OCI-LY1 (cell line): ENCODE data around the gene TMEM131.

Source experiments
- H2AFZ ChIP-seq: fragments of 200-600 bp; sonication (generic), shearing (Covaris generic); 2 replicates; pipeline ENCODE4 v1.6.0; 2014; ENCODE audit warnings: antibody characterized with exemption, mild to moderate bottlenecking, low read length
- H3F3A ChIP-seq: fragments of 200-600 bp; sonication (generic), shearing (Covaris generic); 2 replicates; pipeline ENCODE4 v1.6.0; 2014; ENCODE audit warnings: mild to moderate bottlenecking, antibody characterized with exemption, low read length, moderate library complexity; ENCODE audit not compliant: insufficient read depth
- H3K27ac ChIP-seq: fragments of 200-600 bp; sonication (generic); 2 replicates; pipeline ENCODE4 v1.5.1; 2014; ENCODE audit warnings: low read length, mixed run types, mild to moderate bottlenecking, low read depth; ENCODE audit not compliant: poor library complexity, severe bottlenecking
- H3K27me3 ChIP-seq: fragments of 200-600 bp; sonication (generic); 2 replicates; pipeline ENCODE4 v1.6.0; 2014; ENCODE audit warnings: antibody characterized with exemption, mild to moderate bottlenecking, low read length, moderate library complexity; ENCODE audit not compliant: insufficient read depth
- H3K36me3 ChIP-seq: fragments of 200-600 bp; sonication (generic); 2 replicates; pipeline ENCODE4 v1.6.1; 2014; ENCODE audit warnings: mild to moderate bottlenecking, antibody characterized with exemption, low read length, moderate library complexity, mixed read lengths; ENCODE audit not compliant: insufficient read depth
- H3K4me1 ChIP-seq: fragments of 200-600 bp; sonication (generic); 2 replicates; pipeline ENCODE4 v1.5.1; 2014; ENCODE audit warnings: mild to moderate bottlenecking, low read length, moderate library complexity; ENCODE audit not compliant: insufficient read depth, severe bottlenecking
- H3K4me2 ChIP-seq: fragments of 200-600 bp; sonication (generic), shearing (Covaris generic); 2 replicates; pipeline ENCODE4 v1.6.1; 2014; ENCODE audit warnings: low read length
- H3K4me3 ChIP-seq: fragments of 200-600 bp; sonication (generic); 2 replicates; pipeline ENCODE4 v1.5.1; 2014; ENCODE audit warnings: low read length, low read depth, mild to moderate bottlenecking, mixed read lengths; ENCODE audit not compliant: poor library complexity, severe bottlenecking
- H3K79me2 ChIP-seq: fragments of 200-600 bp; shearing (Covaris generic); 2 replicates; pipeline ENCODE4 v1.6.1; 2016; ENCODE audit warnings: mixed run types, low read length, mixed read lengths; ENCODE audit not compliant: insufficient read depth
- H3K9ac ChIP-seq: fragments of 200-600 bp; sonication (generic), shearing (Covaris generic); 2 replicates; pipeline ENCODE4 v1.6.1; 2014; ENCODE audit warnings: mild to moderate bottlenecking, low read length, mixed read lengths
- H3K9me2 ChIP-seq: fragments of 200-600 bp; sonication (generic), shearing (Covaris generic); 2 replicates; pipeline ENCODE4 v1.6.1; 2014; ENCODE audit warnings: low read depth, mild to moderate bottlenecking, low read length, mixed read lengths
- H3K9me3 ChIP-seq: fragments of 200-600 bp; shearing (Covaris generic); 2 replicates; pipeline ENCODE4 v1.6.1; 2014; ENCODE audit warnings: low read length, mixed read lengths
- H4K20me1 ChIP-seq: fragments of 200-600 bp; sonication (generic), shearing (Covaris generic); 2 replicates; pipeline ENCODE4 v1.6.0; 2016; ENCODE audit warnings: mild to moderate bottlenecking, low read length; ENCODE audit not compliant: insufficient read depth
- EZH2 ChIP-seq: fragments of 200-600 bp; sonication (generic), shearing (Covaris generic); IDR thresholded peaks from 2 replicates; pipeline ENCODE4 v1.8.0; 2017; ENCODE audit warnings: borderline replicate concordance, mixed run types, mild to moderate bottlenecking, antibody characterized with exemption, low read length, moderate library complexity, mixed read lengths
- TF ChIP-seq, protein P1 (sequence below): fragments of 200-600 bp; sonication (generic), shearing (Covaris generic); IDR thresholded peaks from 2 replicates; pipeline ENCODE4 v1.5.1; 2017; ENCODE audit warnings: mild to moderate bottlenecking, antibody characterized with exemption, low read length, moderate library complexity, mixed read lengths

TMEM131 gene

DNA sequence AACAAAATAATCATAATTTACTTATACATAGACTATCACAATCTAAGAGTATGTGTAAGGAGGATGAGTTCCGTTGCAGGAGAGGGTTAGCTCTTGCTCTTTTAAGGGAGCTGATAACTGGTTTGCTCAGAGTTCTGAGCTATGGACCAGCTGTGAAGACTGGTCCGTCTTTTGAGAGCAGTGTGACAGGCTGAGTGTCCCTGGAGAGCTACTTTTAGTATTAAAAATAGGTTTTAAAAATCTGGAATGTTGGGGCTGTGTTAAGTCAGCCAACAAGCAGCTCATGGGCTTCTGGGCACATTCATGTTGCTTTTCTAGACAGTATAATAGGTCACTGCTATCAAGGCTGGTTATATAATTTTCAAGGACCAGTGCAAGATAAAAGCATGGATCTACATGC, 41.5 kb upstream of the TMEM131 start:
- Histone ChIP-seq H3K27ac (no peak overlapping the region), H3K4me1 (peaks cover 18% of the 10 kb centered on the region), H3K9me3 (no peaks in the 10 kb centered on the region), H3K9me2 (no peaks in the 10 kb centered on the region), H2AFZ (no peak overlapping the region), H3K9ac (no peak overlapping the region), H4K20me1 (no peaks in the 10 kb centered on the region), H3K36me3 (no peaks in the 10 kb centered on the region), H3K27me3 (no peaks in the 10 kb centered on the region), H3K79me2 (no peaks in the 10 kb centered on the region), H3K4me2 (no peak overlapping the region), H3K4me3 (no peak overlapping the region), H3F3A (no peaks in the 10 kb centered on the region)
- no peak for TF ChIP-seq EZH2
- TF ChIP-seq, protein P1, sequence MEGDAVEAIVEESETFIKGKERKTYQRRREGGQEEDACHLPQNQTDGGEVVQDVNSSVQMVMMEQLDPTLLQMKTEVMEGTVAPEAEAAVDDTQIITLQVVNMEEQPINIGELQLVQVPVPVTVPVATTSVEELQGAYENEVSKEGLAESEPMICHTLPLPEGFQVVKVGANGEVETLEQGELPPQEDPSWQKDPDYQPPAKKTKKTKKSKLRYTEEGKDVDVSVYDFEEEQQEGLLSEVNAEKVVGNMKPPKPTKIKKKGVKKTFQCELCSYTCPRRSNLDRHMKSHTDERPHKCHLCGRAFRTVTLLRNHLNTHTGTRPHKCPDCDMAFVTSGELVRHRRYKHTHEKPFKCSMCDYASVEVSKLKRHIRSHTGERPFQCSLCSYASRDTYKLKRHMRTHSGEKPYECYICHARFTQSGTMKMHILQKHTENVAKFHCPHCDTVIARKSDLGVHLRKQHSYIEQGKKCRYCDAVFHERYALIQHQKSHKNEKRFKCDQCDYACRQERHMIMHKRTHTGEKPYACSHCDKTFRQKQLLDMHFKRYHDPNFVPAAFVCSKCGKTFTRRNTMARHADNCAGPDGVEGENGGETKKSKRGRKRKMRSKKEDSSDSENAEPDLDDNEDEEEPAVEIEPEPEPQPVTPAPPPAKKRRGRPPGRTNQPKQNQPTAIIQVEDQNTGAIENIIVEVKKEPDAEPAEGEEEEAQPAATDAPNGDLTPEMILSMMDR, result no peak

DNA sequence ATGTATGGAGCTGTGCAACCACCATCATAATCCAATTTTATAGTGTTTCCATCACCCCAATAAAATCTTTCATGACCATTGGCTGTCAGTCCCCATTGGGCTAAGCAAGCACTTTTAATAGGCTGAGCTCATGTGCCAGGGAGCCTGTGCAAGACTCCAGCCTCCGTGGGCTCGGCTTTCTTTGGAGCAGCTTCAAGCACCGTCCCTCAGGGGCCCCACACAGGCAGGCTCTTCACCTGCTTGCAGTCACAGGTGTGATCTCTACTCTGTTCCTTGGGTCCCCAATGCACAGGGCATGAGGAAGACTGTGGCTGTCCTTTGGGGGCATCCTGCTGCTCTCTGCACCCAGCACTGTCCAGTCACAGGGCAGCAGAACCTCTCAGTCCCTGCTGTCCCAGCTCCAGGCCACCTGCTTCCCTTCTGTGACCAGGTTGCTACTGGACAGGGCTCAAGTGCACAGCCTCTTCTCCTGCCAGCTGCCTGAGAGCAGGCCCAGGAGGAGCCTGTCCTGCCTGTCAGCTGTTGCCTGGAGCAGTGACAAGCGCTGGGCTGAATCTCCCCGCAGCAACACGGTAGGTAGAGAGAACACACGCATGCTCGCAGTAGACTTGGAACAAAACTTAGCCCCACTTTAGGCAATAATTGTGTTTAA, 40.7 kb upstream of the TMEM131 start:
- H4K20me1 ChIP-seq, result no peaks in the 10 kb centered on the region
- H3K79me2 ChIP-seq, result no peaks in the 10 kb centered on the region
- H3K9me2 ChIP-seq, result no peaks in the 10 kb centered on the region
- no peaks in the 10 kb centered on the region for H3K27me3 ChIP-seq
- no peak overlapping the region for H3K4me3 ChIP-seq
- H3K4me2 ChIP-seq, result no peak overlapping the region
- H3K36me3 ChIP-seq, result no peaks in the 10 kb centered on the region
- no peaks in the 10 kb centered on the region for H3F3A ChIP-seq
- H3K9me3 ChIP-seq, result no peaks in the 10 kb centered on the region
- H3K27ac ChIP-seq, result no peak overlapping the region
- H3K9ac ChIP-seq, result no peak overlapping the region
- peaks cover 18% of the 10 kb centered on the region for H3K4me1 ChIP-seq
- TF ChIP-seq, protein P1, result no peak
- no peak for TF ChIP-seq EZH2
- no peak overlapping the region for H2AFZ ChIP-seq

DNA sequence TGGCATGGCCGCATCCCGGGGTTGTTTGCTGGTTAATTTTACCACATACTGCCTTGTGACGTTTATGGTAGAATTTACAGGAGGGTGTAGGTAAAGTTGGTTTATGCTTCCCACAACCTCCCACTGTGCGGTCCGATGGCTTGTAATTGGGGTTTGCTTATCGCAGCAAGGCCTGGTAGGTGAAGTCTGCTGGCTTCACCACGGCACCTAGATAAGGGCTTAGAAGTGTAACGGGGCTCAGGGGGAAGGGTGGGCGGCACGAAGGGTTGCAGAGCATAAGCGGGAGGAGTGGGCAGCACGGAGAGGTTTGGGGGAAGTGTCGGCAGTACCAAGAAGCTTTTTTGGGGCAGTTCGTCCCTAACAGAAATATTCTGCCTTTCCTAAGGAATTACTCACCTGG, 39.0 kb upstream of the TMEM131 start:
- no peaks in the 10 kb centered on the region for H3K79me2 ChIP-seq
- H3K27me3 ChIP-seq, result no peaks in the 10 kb centered on the region
- peaks cover 11% of the 10 kb centered on the region for H3K4me1 ChIP-seq
- H3K9ac ChIP-seq, result no peak overlapping the region
- TF ChIP-seq, protein P1, result no peak
- TF ChIP-seq EZH2, result no peak
- H3K4me2 ChIP-seq, result no peak overlapping the region
- H4K20me1 ChIP-seq, result no peaks in the 10 kb centered on the region
- H3K4me3 ChIP-seq, result no peak overlapping the region
- H3K9me3 ChIP-seq, result no peaks in the 10 kb centered on the region
- no peak overlapping the region for H3K27ac ChIP-seq
- H3F3A ChIP-seq, result no peaks in the 10 kb centered on the region
- no peak overlapping the region for H2AFZ ChIP-seq
- H3K9me2 ChIP-seq, result no peaks in the 10 kb centered on the region
- no peaks in the 10 kb centered on the region for H3K36me3 ChIP-seq
